ENCODE results near the gene AADACL2. TPM values are rescaled to one million over a fixed set of nuclear protein-coding genes. Genes with fewer than 3 reads are reported as not detected.

The AADACL2 gene, protein sequence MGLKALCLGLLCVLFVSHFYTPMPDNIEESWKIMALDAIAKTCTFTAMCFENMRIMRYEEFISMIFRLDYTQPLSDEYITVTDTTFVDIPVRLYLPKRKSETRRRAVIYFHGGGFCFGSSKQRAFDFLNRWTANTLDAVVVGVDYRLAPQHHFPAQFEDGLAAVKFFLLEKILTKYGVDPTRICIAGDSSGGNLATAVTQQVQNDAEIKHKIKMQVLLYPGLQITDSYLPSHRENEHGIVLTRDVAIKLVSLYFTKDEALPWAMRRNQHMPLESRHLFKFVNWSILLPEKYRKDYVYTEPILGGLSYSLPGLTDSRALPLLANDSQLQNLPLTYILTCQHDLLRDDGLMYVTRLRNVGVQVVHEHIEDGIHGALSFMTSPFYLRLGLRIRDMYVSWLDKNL
- total RNA-seq = not detected
- not detected for polyA plus RNA-seq

- H3K27ac ChIP-seq (ENCODE audit: low read depth in 1 of 2, low read length in 2 of 2) = no peak within 1 kb of the TSS
- TF ChIP-seq JUND (IDR thresholded peaks at IDR 0.05) (no peak), HNF4G (IDR thresholded peaks at IDR 0.05) (no peak), SP1 (IDR thresholded peaks at IDR 0.05) (no peak), ZBTB33 (IDR thresholded peaks at IDR 0.05) (no peak), NR2F2 (IDR thresholded peaks at IDR 0.05) (no peak), EGR1 (IDR thresholded peaks at IDR 0.05; ENCODE audit: low read depth in 2 of 2) (no peak), FOXA1 (IDR thresholded peaks at IDR 0.05) (no peak), TAF1 (conservative IDR thresholded peaks at IDR 0.05) (no peak), FOXA2 (IDR thresholded peaks at IDR 0.05) (no peak)
- TF ChIP-seq, protein P1, sequence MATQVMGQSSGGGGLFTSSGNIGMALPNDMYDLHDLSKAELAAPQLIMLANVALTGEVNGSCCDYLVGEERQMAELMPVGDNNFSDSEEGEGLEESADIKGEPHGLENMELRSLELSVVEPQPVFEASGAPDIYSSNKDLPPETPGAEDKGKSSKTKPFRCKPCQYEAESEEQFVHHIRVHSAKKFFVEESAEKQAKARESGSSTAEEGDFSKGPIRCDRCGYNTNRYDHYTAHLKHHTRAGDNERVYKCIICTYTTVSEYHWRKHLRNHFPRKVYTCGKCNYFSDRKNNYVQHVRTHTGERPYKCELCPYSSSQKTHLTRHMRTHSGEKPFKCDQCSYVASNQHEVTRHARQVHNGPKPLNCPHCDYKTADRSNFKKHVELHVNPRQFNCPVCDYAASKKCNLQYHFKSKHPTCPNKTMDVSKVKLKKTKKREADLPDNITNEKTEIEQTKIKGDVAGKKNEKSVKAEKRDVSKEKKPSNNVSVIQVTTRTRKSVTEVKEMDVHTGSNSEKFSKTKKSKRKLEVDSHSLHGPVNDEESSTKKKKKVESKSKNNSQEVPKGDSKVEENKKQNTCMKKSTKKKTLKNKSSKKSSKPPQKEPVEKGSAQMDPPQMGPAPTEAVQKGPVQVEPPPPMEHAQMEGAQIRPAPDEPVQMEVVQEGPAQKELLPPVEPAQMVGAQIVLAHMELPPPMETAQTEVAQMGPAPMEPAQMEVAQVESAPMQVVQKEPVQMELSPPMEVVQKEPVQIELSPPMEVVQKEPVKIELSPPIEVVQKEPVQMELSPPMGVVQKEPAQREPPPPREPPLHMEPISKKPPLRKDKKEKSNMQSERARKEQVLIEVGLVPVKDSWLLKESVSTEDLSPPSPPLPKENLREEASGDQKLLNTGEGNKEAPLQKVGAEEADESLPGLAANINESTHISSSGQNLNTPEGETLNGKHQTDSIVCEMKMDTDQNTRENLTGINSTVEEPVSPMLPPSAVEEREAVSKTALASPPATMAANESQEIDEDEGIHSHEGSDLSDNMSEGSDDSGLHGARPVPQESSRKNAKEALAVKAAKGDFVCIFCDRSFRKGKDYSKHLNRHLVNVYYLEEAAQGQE (IDR thresholded peaks at IDR 0.05) = no peak
- TF ChIP-seq, protein P2, sequence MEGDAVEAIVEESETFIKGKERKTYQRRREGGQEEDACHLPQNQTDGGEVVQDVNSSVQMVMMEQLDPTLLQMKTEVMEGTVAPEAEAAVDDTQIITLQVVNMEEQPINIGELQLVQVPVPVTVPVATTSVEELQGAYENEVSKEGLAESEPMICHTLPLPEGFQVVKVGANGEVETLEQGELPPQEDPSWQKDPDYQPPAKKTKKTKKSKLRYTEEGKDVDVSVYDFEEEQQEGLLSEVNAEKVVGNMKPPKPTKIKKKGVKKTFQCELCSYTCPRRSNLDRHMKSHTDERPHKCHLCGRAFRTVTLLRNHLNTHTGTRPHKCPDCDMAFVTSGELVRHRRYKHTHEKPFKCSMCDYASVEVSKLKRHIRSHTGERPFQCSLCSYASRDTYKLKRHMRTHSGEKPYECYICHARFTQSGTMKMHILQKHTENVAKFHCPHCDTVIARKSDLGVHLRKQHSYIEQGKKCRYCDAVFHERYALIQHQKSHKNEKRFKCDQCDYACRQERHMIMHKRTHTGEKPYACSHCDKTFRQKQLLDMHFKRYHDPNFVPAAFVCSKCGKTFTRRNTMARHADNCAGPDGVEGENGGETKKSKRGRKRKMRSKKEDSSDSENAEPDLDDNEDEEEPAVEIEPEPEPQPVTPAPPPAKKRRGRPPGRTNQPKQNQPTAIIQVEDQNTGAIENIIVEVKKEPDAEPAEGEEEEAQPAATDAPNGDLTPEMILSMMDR (IDR thresholded peaks at IDR 0.05; ENCODE audit: low read depth, low read length, missing input control) = no peak
- H3K4me1 ChIP-seq (ENCODE audit: control insufficient read depth in 4 of 4, insufficient read depth in 4 of 4, low read length in 3 of 4) = no peaks in the 10 kb centered on the region
- H3K36me3 ChIP-seq (ENCODE audit: control insufficient read depth in 4 of 4, insufficient read depth in 3 of 4, low read depth in 1 of 4, low read length in 3 of 4) = no peaks in the 10 kb centered on the region
- H3K27me3 ChIP-seq (ENCODE audit: control insufficient read depth in 4 of 4, insufficient read depth in 4 of 4, low read length in 3 of 4) = no peaks in the 10 kb centered on the region
- WGBS = 97% methylated on average over 1 of the region's 1 CpG
- no peak within 1 kb of the TSS for H3K9ac ChIP-seq (ENCODE audit: low read depth in 1 of 2, low read length in 2 of 2)
- H3K4me3 ChIP-seq (ENCODE audit: low read depth in 1 of 3, low read length in 3 of 3) = no peak within 1 kb of the TSS
- no peak for DNase-seq (ENCODE audit: low spot score)
- no peaks in the 10 kb centered on the region for H3K9me3 ChIP-seq (ENCODE audit: control insufficient read depth in 4 of 4, low read length in 3 of 4)
These were observed at the start of gene AADACL2 for GRCh38 chr3:151733613-151734012. AADACL2 (plus strand) TSS chr3:151733927; CDS start chr3:151734036, 109 bp downstream.

DNA sequence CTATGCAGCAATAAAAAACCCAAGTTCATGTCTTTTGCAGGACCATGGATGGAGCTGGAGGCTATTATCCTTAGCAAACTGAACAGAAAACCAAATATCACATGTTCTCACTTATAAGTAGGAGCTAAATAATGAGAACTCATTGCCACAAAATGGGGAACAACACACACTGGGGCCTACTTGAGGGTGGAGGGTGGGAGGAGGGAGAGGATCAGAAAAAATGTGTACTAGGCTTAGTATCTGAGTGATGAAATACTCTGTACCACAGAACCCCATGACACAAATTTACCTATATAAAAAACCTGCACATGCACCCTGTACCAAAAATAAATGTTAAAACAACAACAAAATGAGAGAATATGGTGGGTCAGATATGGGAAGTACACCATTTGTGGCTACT is 49.6 kb upstream of the AADACL2 start:
- Histone ChIP-seq H3K27ac (ENCODE audit: low read depth in 1 of 2, low read length in 2 of 2) (no peak overlapping the region), H3K27me3 (ENCODE audit: control insufficient read depth in 4 of 4, insufficient read depth in 4 of 4, low read length in 3 of 4) (no peaks in the 10 kb centered on the region), H3K36me3 (ENCODE audit: control insufficient read depth in 4 of 4, insufficient read depth in 3 of 4, low read depth in 1 of 4, low read length in 3 of 4) (no peaks in the 10 kb centered on the region), H3K9ac (ENCODE audit: low read depth in 1 of 2, low read length in 2 of 2) (no peak overlapping the region), H3K4me3 (ENCODE audit: low read depth in 1 of 3, low read length in 3 of 3) (no peak overlapping the region), H3K4me1 (ENCODE audit: control insufficient read depth in 4 of 4, insufficient read depth in 4 of 4, low read length in 3 of 4) (peaks cover 0 to 16% (median 6%) of the 10 kb centered on the region in 4 donors), H3K9me3 (ENCODE audit: control insufficient read depth in 4 of 4, low read length in 3 of 4) (no peaks in the 10 kb centered on the region)
- DNase-seq (ENCODE audit: low spot score) = no peak
- TF ChIP-seq GABPA (IDR thresholded peaks at IDR 0.05 in 1 of 2, conservative IDR thresholded peaks at IDR 0.05 in 1 of 2) = no peak
- TF ChIP-seq, protein P3, sequence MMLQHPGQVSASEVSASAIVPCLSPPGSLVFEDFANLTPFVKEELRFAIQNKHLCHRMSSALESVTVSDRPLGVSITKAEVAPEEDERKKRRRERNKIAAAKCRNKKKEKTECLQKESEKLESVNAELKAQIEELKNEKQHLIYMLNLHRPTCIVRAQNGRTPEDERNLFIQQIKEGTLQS (IDR thresholded peaks at IDR 0.05) = no peak
- TF ChIP-seq HNF4G (IDR thresholded peaks at IDR 0.05) = no peak
- no peak for TF ChIP-seq TAF1 (conservative IDR thresholded peaks at IDR 0.05)
- no peak for TF ChIP-seq HNF4A (conservative IDR thresholded peaks at IDR 0.05)
- TF ChIP-seq RAD21 (IDR thresholded peaks at IDR 0.05) = no peak
- no peak for TF ChIP-seq RXRA (IDR thresholded peaks at IDR 0.05)
- TF ChIP-seq SP1 (IDR thresholded peaks at IDR 0.05) = no peak
- no peak for TF ChIP-seq FOXA1 (IDR thresholded peaks at IDR 0.05)
- no peak for TF ChIP-seq ZBTB33 (IDR thresholded peaks at IDR 0.05)
- TF ChIP-seq YY1 (IDR thresholded peaks at IDR 0.05) = no peak

Data from liver (tissue), 9 donors.